IMR-90 (cell line): Measurements from ENCODE around the gene STAT5A. TPM values are rescaled to one million over a fixed set of nuclear protein-coding genes. Genes with fewer than 3 reads are reported as not detected.

Source experiments
- ATAC-seq: fragments of 200-7000 bp; cut with Tn5 transposase; 2 replicates; pipeline ENCODE4 v1.9.1; 2020; ENCODE audit warnings: low read depth, mild to moderate bottlenecking, moderate library complexity
- BruUV-seq: library from RNA; stranded (reverse); fragments of 400-500 nt; replicated peaks from 2 replicates; lab custom pipeline; 2021; lab: Mats Ljungman, UMichigan
- CTCF ChIA-PET: fragments of 300-600 bp; formaldehyde crosslinking; extraction: SDS; loops from one replicate; lab custom pipeline; 2021; ENCODE audit warnings: antibody characterized with exemption; lab: Yijun Ruan, JAX
- POLR2A ChIA-PET: fragments of 300-600 bp; sonication (Branson Sonifier 250); formaldehyde crosslinking; loops from one replicate; lab custom pipeline; 2022; ENCODE audit warnings: antibody characterized with exemption; ENCODE audit not compliant: unreplicated experiment; lab: Charles Lee
- DNase-seq: peaks from one replicate; pipeline ENCODE4 v3.0.0; 2013
- H2AFZ ChIP-seq: replicated peaks from 2 replicates; pipeline ENCODE3; 2013; ENCODE audit warnings: low read length, mild to moderate bottlenecking; ENCODE audit not compliant: poor library complexity
- H2AK5ac ChIP-seq: 2 replicates; pipeline ENCODE4 v1.6.1; 2013; ENCODE audit warnings: low read depth, low read length, inconsistent platforms
- H2AK9ac ChIP-seq: replicated peaks from 2 replicates; pipeline ENCODE3; 2013; ENCODE audit warnings: mild to moderate bottlenecking, low read depth, low read length, moderate library complexity; ENCODE audit not compliant: poor library complexity
- H2BK120ac ChIP-seq: 2 replicates; pipeline ENCODE4 v1.6.1; 2013; ENCODE audit warnings: low read depth, low read length, inconsistent platforms
- H2BK15ac ChIP-seq: 3 replicates; pipeline ENCODE4 v1.6.1; 2013; ENCODE audit warnings: low read depth, low read length, inconsistent platforms
- H2BK20ac ChIP-seq: 2 replicates; pipeline ENCODE4 v1.6.1; 2013; ENCODE audit warnings: low read depth, mild to moderate bottlenecking, inconsistent platforms, low read length, moderate library complexity
- H2BK5ac ChIP-seq: 2 replicates; pipeline ENCODE4 v1.6.1; 2013; ENCODE audit warnings: mild to moderate bottlenecking, low read depth, low read length, inconsistent platforms; ENCODE audit not compliant: poor library complexity, severe bottlenecking
- H3K14ac ChIP-seq: replicated peaks from 2 replicates; pipeline ENCODE4 v1.6.1; 2013; ENCODE audit warnings: low read depth, low read length, inconsistent platforms
- H3K18ac ChIP-seq: 2 replicates; pipeline ENCODE4 v1.6.1; 2013; ENCODE audit warnings: low read depth, low read length, control low read depth
- H3K23ac ChIP-seq: 2 replicates; pipeline ENCODE4 v1.6.1; 2013; ENCODE audit warnings: low read depth, low read length, inconsistent platforms
- H3K27ac ChIP-seq: 2 replicates; pipeline ENCODE4 v1.5.1; 2013; ENCODE audit warnings: mild to moderate bottlenecking, control low read depth, low read length; ENCODE audit not compliant: insufficient read depth
- H3K27me3 ChIP-seq: 2 replicates; pipeline ENCODE4 v1.6.1; 2013; ENCODE audit warnings: low read length; ENCODE audit not compliant: control insufficient read depth, insufficient read depth
- H3K36me3 ChIP-seq: 2 replicates; pipeline ENCODE4 v1.6.1; 2013; ENCODE audit warnings: low read length, mixed read lengths; ENCODE audit not compliant: control insufficient read depth, insufficient read depth
- H3K4ac ChIP-seq: 2 replicates; pipeline ENCODE4 v1.6.1; 2013; ENCODE audit warnings: low read depth, low read length, inconsistent platforms
- H3K4me1 ChIP-seq: 2 replicates; pipeline ENCODE4 v1.6.1; 2013; ENCODE audit warnings: low read length, mixed read lengths; ENCODE audit not compliant: control insufficient read depth, insufficient read depth
- H3K4me2 ChIP-seq: 2 replicates; pipeline ENCODE4 v1.6.1; 2013; ENCODE audit warnings: low read depth, mild to moderate bottlenecking, control low read depth, low read length, moderate library complexity
- H3K4me3 ChIP-seq: 2 replicates; pipeline ENCODE4 v1.5.1; 2013; ENCODE audit warnings: low read depth, mild to moderate bottlenecking, control low read depth, low read length, moderate library complexity; ENCODE audit not compliant: insufficient read depth
- H3K56ac ChIP-seq: 2 replicates; pipeline ENCODE4 v1.6.1; 2013; ENCODE audit warnings: low read length, inconsistent platforms; ENCODE audit not compliant: insufficient read depth; ENCODE audit errors: extremely low read depth
- H3K79me1 ChIP-seq, 2 experiments: 2 replicates each; pipeline ENCODE4 v1.6.1; 2013; ENCODE audit warnings: low read length in 2 of 2, inconsistent platforms in 1 of 2, low read depth in 1 of 2
- H3K9ac ChIP-seq: 2 replicates; pipeline ENCODE4 v1.6.1; 2013; ENCODE audit warnings: low read depth, low read length, control low read depth
- H3K9me1 ChIP-seq: 2 replicates; pipeline ENCODE4 v1.6.1; 2013; ENCODE audit warnings: low read length, inconsistent platforms; ENCODE audit not compliant: insufficient read depth
- H3K9me3 ChIP-seq: 2 replicates; pipeline ENCODE4 v1.6.1; 2013; ENCODE audit warnings: low read length; ENCODE audit not compliant: control insufficient read depth, insufficient read depth
- H4K20me1 ChIP-seq: 2 replicates; pipeline ENCODE4 v1.6.1; 2013; ENCODE audit warnings: low read length, inconsistent platforms; ENCODE audit not compliant: insufficient read depth
- H4K5ac ChIP-seq: 2 replicates; pipeline ENCODE4 v1.6.1; 2013; ENCODE audit warnings: mild to moderate bottlenecking, low read depth, low read length, control low read depth
- H4K8ac ChIP-seq, 2 experiments: 2 replicates each; pipeline ENCODE4 v1.6.1; 2013; ENCODE audit warnings: low read depth in 2 of 2, low read length in 2 of 2, control low read depth in 1 of 2, inconsistent platforms in 1 of 2
- H4K91ac ChIP-seq: 2 replicates; pipeline ENCODE4 v1.6.1; 2013; ENCODE audit warnings: low read depth, low read length, inconsistent platforms; ENCODE audit not compliant: insufficient read depth
- CEBPB ChIP-seq: IDR thresholded peaks from 2 replicates; pipeline ENCODE4 v1.6.1; 2012; ENCODE audit warnings: low read depth, low read length, improper control_type of control experiment
- MAZ ChIP-seq: IDR thresholded peaks from 2 replicates; pipeline ENCODE4 v1.6.1; 2012; ENCODE audit warnings: low read depth, mild to moderate bottlenecking, low read length, improper control_type of control experiment, moderate library complexity, borderline replicate concordance
- NFE2L2 ChIP-seq: fragments of 150-350 bp; IDR thresholded peaks from 2 replicates; pipeline ENCODE4 v1.6.1; 2016; ENCODE audit warnings: low read depth, mild to moderate bottlenecking, low read length
- RCOR1 ChIP-seq: IDR thresholded peaks from 2 replicates; pipeline ENCODE4 v1.6.1; 2012; ENCODE audit warnings: mild to moderate bottlenecking, low read length, improper control_type of control experiment; ENCODE audit not compliant: insufficient replicate concordance
- WGBS, 2 experiments: methylation state at CpG; one replicate each; pipeline versions ENCODE4 v1.1.5 to v1.1.7; 2013; ENCODE audit warnings: missing lambda C conversion rate in 2 of 2; ENCODE audit not compliant: insufficient read length in 1 of 2; ENCODE audit errors: extremely low coverage in 2 of 2; 5-methylcytosine and 5-hydroxymethylcytosine counted together
- dilution Hi-C: fragments of 300-500 bp; cut with HindIII; formaldehyde crosslinking; loops from one replicate; pipeline ENCODE4 v1.14.3; 2018; ENCODE audit warnings: low sequenced_read_pairs; ENCODE audit not compliant: unreplicated experiment
- in situ Hi-C: fragments of 300-500 bp; cut with MboI; formaldehyde crosslinking; loops from 3 replicates; pipeline ENCODE4 v1.14.3; 2019; ENCODE audit warnings: low sequenced_read_pairs, inconsistent platforms, mixed read lengths
- intact Hi-C: fragments of 100-400 bp; cut with micrococcal nuclease; formaldehyde crosslinking; loops from 2 replicates; pipeline ENCODE4 v1.10.0; 2022
- polyA plus RNA-seq, 3 experiments: library from polyadenylated mRNA; depleted of rRNA; stranded (reverse); fragments of >200 nt; gene quantifications; 2 replicates each; pipeline ENCODE4 v1.2.3, GENCODE V29; 2012; ENCODE audit warnings: low replicate concordance in 1 of 3
- total RNA-seq: library from RNA; depleted of rRNA; stranded (reverse); fragments of >200 nt; gene quantifications from 2 replicates; pipeline ENCODE4 v1.2.3, GENCODE V29; 2012

Gene STAT5A
- total and polyA plus RNA-seq, 2 of the 4 experiments (the other 2 are of a cell fraction) = 1.3 to 1.4 TPM

DNA sequence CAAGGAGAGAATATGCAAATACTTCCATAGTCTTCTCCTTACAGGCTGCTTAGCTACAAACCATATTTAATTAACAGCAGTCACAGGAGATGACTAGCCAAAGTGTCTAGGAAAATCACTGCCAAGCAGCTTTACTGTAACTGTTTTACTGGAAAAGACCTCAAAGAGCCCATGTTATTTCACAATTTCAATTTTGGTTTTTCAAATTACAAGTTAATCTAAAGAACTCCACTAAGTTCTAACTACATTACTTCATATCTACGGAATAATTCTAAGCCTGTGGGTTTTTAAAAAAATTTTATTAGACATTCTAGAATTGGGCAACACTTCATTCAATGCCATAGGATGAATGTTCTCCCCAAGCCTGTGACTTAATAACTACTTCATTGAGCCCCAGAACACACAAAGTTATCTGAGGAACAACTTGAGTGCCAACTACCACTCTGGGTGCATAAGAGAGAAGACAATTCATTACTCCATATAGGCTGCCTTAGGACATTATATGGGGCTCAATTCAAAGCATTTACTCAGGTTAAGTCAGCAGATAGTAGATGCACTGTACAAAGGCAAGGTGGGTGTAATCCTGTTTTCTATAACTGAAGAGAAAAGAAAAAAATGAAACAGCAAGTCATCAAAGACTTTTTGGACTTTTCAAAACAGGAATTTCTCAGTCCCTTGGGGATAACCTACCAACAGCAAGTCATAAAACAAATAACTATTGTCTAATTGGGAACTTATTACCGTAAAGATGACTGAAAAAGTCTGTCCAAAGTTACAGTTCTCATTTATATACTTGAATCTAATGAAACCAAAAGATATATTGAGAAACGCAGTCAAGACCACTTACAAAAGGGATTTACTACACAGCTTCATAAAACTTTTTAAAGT, 66.9 kb downstream of the STAT5A start:
- no peak overlapping the region for H2AFZ ChIP-seq
- no peaks in the 10 kb centered on the region for H3K4me1 ChIP-seq
- H2BK20ac ChIP-seq = no peak overlapping the region
- TF ChIP-seq MAZ = no peak
- TF ChIP-seq NFE2L2 = no peak
- TF ChIP-seq RCOR1 = no peak
- peak; percentile 22; the same call in 1 of the 2 replicates for TF ChIP-seq CEBPB
- H3K4me2 ChIP-seq = no peak overlapping the region
- peaks cover 18 to 81% of the 10 kb centered on the region in 2 experiments for H3K79me1 ChIP-seq
- H4K20me1 ChIP-seq = peaks cover 64% of the 10 kb centered on the region
- no peak overlapping the region for H3K18ac ChIP-seq
- H3K56ac ChIP-seq = no peak overlapping the region
- no peak overlapping the region for H2BK15ac ChIP-seq
- H3K4ac ChIP-seq = no peak overlapping the region
- no peak overlapping the region for H2BK5ac ChIP-seq
- no peaks in the 10 kb centered on the region for H3K27me3 ChIP-seq
- no peak overlapping the region for H2AK5ac ChIP-seq
- ChIA-PET POLR2A (no interaction called here), CTCF (no interaction called here)
- H3K36me3 ChIP-seq = peaks cover 2% of the 10 kb centered on the region; the same call in 1 of the 2 replicates
- peaks cover 6% of the 10 kb centered on the region for H3K9me1 ChIP-seq
- no peaks in the 10 kb centered on the region for H3K9me3 ChIP-seq
- no CpG with 5 or more reads among the region's 3 CpGs for WGBS, 2 experiments
- H3K14ac ChIP-seq = no peak overlapping the region
- no peak overlapping the region for H3K23ac ChIP-seq
- no TSS peak for BruUV-seq
- H4K91ac ChIP-seq = no peak overlapping the region
- no peak overlapping the region for H3K9ac ChIP-seq
- H3K27ac ChIP-seq = no peak overlapping the region
- in situ Hi-C loops (no loop called here), dilution Hi-C loops (no loop called here), intact Hi-C loops (no loop called here)
- H4K8ac ChIP-seq = no peak overlapping the region
- H3K4me3 ChIP-seq = no peak overlapping the region
- no peak for ATAC-seq
- H4K5ac ChIP-seq = no peak overlapping the region
- DNase-seq = no peak
- no peak overlapping the region for H2BK120ac ChIP-seq
- no peak overlapping the region for H2AK9ac ChIP-seq
